Upper lobe of left lung (tissue), 4 donors: ENCODE measurements around the gene GUK1.

Source experiments
- CTCF ChIP-seq, 6 experiments: fragments of 450-650 bp in 4 of 6; fragments of 200-600 bp in 2 of 6; sonication (generic) in 2 of 6; IDR thresholded peaks; one replicate each; pipeline ENCODE4 v1.5.1; 2016 to 2019; ENCODE audit warnings: antibody characterized with exemption in 6 of 6
- EP300 ChIP-seq, 4 donors: sonication (generic); formaldehyde crosslinking; IDR thresholded peaks; one replicate each; pipeline ENCODE4 v1.5.1; 2017; ENCODE audit warnings: antibody characterized with exemption in 4 of 4, control low read depth in 2 of 4
- POLR2A ChIP-seq, 4 donors: fragments of 450-650 bp; IDR thresholded peaks; one replicate each; pipeline ENCODE4 v1.5.1; 2016 to 2017; ENCODE audit warnings: antibody characterized with exemption in 4 of 4, mild to moderate bottlenecking in 2 of 4
- POLR2AphosphoS5 ChIP-seq, 2 donors: sonication (generic); formaldehyde crosslinking; IDR thresholded peaks; one replicate each; pipeline ENCODE4 v1.5.1; 2017; ENCODE audit warnings: antibody characterized with exemption in 2 of 2

GRCh38 chr1:228109962-228110488, 30.1 kb upstream of the GUK1 start:
- TF ChIP-seq CTCF (IDR thresholded peaks at IDR 0.05) (no peak), POLR2AphosphoS5 (IDR thresholded peaks at IDR 0.05) (no peak), POLR2A (IDR thresholded peaks at IDR 0.05) (no peak), EP300 (IDR thresholded peaks at IDR 0.05) (no peak)
